HG02885 (cell line): ENCODE results near the gene NDUFAB1.
"Not testable (repeated sequence)": the region's sequence is repeated elsewhere in the genome, so short reads cannot be mapped to it uniquely, and the experiment has no call there.

Source experiments
- ATAC-seq: cut with Tn5 transposase; IDR thresholded peaks from one replicate; pipeline ENCODE4 v1.9.1; 2021; ENCODE audit warnings: mild to moderate bottlenecking; ENCODE audit not compliant: unreplicated experiment, poor library complexity

The NDUFAB1 gene

DNA sequence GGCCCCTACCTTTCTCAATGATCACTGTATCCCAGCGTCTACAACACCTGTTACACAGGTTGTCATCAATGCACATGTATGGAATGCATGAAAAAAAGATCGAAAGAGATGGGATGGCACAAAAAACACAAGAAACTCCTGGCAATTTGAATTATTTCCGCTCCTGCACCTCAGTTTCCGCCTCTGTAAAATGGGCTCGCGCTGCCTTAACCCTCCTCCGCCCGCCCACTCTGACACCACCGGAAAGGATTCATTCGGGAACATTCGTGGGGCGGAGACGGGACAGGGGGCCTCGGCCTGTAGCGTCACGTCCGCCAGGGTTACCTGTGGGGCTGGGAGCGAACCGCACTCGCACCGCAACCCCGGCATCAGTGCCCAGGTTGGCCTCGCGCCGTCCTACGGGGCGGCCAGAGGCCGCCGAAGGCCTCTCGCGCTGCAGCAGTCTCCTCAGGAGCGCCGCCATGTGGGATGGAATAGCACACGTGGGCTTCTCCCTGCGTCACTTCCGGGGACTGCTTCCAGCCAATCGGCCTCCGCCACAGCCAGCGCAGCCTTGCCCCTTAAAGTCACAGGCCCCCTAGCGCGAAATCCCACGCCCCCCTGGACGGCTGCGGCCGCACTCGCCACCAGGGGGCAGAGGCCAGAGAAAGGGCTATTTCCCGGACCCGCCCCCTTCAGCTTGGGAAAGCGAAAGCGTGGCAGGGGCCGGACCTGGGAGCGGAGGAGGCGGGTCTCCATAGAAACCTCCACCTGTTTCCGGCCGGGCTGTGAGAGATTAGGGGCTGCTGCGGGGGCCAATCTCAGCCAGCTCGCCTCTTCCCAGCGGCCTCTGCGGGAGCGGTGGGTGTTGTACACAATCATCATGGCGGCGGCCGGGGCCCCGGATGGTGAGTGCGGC, 39.0 kb downstream of the NDUFAB1 start, which contains the start of the genes EARS2 and UBFD1:
Gene EARS2 (minus strand): TSS at position 470 of the 898 bp plus-strand sequence. CDS start 7 bp downstream, at position 463.
Gene UBFD1 (plus strand): TSS at position 847 of the 898 bp plus-strand sequence. CDS start 16 bp downstream, at position 863.
- ATAC-seq, result peak; percentile 92

DNA sequence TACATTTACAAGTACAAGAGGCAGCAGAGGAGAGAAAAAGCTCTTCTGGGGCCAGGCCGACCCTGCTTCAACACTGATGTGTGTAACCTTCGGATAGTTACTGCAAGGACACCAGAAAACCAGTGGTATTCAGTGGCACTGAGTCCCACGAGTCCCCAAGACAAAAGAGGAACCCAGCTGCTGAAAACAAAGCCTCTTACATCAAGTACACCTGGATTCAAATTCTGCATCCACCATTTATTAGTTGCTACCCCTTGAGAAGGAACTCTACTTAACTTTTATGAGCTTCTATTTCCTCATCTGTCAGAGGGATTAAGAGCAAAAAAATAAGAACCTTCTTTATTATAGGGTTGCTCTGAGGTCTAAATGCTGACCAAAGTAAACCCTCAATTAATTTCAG, 41.6 kb downstream of the NDUFAB1 start:
- no peak for ATAC-seq

DNA sequence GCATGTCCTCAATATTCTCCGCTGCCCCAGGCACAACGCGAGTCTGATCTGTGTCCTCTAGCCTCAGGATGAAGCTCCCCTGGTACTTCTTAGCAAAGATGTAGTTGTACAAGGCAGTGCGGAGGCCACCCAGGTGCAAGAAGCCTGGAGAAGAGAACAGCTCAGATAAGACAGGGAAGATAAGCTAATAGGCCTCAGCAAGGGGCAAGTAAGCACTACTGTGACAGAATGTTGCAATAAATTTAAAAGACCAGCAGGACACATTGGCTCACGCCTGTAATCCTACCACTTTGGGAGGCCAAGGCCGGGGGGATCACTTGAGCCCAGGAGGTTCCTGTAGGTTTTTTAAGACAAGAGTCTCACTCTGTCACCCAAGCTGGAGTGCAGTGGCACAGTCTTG, 44.0 kb downstream of the NDUFAB1 start:
- no peak for ATAC-seq

DNA sequence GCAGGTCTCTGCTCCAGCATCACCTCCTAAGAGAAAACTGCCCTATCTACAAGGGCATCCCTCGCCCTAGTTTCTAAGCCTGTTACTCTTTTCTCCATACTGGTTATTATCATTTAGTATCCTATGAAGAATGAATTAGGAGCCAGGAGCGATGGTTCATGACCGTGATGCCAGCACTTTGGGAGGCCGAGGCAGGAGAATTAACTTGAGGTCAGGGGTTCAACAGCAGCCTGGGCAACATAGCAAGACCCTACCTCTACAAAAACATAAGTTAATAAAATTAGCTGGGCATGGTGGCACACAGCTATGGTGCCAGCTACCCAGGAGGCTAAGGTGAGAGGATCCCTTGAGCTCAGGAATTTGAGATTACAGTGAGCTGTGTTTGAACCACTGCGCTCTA, 46.2 kb downstream of the NDUFAB1 start:
- no peak for ATAC-seq

DNA sequence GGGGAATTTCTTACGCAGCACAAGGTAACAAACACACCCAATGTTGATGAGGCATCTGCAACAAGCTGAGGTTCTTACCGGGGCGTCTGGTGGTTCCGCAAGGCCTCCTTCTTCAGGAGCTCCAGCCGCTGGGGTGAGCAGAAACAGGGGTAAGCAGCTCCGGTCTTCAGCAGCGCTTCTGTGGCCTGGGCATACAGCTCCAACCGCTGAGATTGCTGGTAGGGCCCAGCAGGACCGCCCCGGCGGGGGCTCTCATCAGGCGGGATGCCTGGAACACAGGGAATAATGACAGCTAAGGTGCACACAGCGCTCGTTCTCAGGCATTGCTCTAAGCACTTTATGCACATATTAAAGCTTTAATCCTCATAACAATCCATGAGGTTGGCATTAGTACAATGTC, 51.7 kb downstream of the NDUFAB1 start:
- ATAC-seq, result no peak

DNA sequence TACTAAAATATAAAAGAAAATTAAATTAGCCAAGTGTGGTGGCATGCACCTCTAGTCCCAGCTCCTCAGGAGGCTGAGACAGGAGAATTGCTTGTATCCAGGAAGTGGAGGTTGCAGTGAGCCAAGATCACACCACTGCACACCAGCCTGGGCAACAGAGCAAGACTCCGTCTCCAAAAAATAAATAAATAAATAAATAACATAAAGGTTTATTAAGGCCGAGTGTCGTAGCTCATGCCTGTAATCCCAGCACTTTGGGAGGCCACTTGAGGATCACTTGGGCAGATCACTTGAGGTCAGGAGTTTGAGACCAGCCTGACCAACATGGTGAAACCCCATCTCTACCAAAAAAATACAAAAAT, 55.3 kb downstream of the NDUFAB1 start:
- ATAC-seq, result not testable (repeated sequence)

DNA sequence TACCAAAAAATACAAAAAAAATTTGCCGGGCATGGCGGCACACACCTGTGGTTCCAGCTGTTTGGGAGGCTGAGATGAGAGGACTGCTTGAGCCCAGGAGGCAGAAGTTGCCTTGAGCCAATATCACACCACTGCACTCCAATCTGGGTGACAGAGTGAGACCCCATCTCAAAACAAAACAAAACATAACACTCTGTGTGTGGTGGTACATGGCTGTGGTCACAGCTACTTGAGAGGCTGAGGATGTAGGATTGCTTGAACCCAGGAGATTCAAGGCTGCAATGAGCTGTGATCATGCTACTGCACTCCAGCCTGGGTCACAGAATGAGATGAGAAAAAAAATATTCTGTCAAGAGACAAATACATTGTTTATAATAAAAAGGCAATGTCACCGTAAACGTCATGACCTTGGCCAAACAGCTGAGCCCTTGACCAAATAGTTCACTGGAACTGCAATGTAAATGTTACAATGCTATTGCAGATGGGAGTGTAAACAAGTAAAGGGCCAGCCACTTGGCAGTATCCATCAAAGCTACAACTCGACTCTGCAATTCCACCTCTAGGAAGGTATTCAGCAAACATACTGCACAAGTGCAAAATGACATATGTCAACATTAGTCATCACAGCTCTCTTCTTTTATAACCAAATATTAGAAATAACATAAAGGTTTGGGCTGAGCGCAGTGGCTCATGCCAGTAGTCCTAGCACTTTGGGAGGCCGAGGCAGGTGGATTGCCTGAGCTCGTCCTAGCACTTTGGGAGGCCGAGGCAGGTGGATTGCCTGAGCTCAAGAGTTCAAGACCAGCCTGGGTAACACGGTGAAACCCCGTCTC, 55.9 kb downstream of the NDUFAB1 start:
- no peak for ATAC-seq

DNA sequence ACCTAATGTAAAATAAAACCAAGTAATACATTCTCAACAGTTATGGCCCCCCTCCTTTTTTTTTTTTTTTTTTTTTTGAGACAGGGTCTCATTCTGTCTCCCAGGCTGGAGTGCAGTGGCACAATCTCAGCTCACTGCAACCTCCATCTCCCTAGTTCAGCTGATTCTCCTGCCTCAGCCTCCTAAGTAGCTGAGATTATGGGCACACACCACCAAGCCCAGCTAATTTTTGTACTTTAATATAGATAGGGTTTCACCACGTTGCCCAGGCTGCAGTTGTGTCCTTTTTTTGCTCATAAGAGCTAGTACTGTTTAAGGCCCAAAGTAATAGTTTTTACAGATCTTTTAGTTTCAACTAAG, 57.2 kb downstream of the NDUFAB1 start:
- no peak for ATAC-seq

DNA sequence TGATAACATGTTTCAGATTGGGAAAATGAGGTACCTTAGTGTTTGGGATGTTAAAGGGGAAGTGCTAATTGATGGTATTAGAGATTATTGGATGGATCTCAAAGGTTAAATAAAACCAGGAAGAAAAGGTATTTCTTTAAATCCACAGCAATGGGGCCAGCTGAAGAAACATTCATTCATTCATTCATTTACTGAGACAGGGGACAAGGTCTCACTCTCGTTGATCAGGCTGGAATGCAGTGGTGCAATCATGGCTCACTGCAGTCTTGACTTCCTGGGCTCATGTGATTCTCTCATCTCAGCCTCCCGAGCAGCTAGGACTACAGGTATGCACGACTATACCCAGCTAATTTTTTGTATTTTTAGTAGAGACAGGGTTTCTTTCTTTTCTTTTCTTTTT, 58.7 kb downstream of the NDUFAB1 start:
- ATAC-seq, result no peak

DNA sequence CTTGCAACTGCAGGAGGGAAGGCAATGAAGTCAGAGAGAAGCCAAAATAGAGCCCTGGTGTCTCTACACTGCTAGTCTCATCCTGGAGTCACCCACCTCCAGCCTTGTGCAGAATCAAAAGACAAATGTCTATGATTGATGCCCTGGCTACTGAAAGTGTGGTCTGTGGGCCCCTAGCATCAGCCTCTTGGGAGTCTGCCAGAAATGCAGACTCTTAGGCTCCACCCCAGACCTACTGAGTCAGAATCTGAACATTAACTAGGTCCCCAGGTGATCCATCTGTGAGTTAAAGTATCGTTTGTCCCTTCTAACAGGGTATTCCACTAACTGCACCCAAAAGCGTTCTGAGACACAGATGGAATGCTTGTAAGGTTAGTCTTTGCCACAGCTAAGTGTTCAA, 60.2 kb downstream of the NDUFAB1 start:
- no peak for ATAC-seq

DNA sequence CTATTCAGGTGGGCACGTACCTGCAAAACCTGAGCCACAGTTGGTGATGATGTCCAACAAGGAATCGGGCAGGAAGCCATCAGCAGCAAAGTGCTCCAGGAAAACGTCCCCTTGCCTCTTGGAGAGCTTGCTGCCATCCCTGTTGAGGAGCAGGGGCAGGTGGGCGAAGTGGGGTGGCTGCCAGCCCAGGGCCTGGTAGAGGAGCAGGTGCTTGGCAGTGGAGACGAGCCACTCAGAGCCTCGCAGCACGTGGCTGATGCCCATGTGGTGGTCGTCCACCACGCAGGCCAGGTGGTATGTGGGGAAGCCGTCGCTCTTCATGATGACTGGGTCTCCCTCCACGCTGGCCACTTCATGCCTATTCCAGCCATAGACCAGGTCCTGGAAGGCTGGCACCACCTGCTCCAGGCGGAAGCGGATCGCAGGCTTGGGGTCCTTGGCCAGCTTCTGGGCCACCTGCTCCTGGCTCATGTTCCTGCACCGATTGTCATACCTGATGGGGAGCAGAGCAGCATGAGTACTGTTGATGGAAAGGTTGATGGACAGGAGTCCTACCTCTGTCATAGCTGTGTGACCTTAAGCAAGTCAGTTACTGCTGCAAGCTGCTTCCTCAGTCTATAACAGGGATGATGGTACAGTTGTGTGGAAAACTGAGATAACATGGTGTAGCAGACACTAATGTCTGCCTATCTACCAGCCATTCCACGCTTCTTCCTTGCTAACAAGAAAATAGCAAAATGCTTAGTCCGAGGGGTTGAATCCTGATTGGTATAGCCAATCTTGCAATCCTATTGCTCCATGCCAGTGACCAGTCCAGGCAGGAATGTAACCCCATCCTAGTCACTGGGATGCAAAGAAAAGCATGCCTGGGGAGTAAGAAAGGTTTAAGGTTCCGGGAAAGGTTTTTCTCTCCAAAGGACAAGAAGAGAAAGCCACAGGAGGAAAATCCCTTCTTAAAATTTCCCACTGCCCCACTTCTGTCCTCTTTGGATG, 61.0 kb downstream of the NDUFAB1 start:
- ATAC-seq, result no peak

DNA sequence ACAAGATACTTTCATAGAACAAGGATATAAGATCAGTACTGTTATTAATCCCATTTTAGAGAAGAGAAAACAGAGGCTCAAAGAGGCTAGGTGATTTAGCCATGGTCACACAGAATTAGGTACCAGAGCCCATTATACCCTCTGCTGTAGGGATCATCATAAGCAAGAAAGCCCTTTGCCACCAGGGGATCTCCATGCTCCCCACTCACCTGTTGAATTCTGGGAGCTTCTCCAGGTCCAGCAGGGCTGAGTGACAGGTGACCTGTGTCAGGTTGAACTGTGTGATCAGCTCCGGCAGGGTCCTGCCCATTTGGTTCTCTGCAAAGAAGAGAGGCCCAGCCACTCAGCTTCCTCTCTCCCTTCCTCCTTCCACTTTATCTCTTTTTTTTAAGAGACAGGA, 63.7 kb downstream of the NDUFAB1 start:
- ATAC-seq, result no peak
